Smooth muscle cell of the umbilical artery (primary cell): ENCODE results near the gene FAHD2B. TPM values are rescaled to one million over a fixed set of nuclear protein-coding genes. Genes with fewer than 3 reads are reported as not detected.

Experiments
- total RNA-seq: library from RNA; depleted of rRNA; stranded (reverse); fragments of >200 nt; gene quantifications from 2 replicates; pipeline ENCODE4 v1.2.3, GENCODE V29; 2014

FAHD2B gene
- total RNA-seq = 6.0 and 9.8 TPM in 2 replicates

GRCh38 chr2:97094772-97095611 lies at the start of gene FAHD2B:
Gene FAHD2B (minus strand): TSS chr2:97094882. CDS start chr2:97091706, 3,176 bp downstream.

DNA sequence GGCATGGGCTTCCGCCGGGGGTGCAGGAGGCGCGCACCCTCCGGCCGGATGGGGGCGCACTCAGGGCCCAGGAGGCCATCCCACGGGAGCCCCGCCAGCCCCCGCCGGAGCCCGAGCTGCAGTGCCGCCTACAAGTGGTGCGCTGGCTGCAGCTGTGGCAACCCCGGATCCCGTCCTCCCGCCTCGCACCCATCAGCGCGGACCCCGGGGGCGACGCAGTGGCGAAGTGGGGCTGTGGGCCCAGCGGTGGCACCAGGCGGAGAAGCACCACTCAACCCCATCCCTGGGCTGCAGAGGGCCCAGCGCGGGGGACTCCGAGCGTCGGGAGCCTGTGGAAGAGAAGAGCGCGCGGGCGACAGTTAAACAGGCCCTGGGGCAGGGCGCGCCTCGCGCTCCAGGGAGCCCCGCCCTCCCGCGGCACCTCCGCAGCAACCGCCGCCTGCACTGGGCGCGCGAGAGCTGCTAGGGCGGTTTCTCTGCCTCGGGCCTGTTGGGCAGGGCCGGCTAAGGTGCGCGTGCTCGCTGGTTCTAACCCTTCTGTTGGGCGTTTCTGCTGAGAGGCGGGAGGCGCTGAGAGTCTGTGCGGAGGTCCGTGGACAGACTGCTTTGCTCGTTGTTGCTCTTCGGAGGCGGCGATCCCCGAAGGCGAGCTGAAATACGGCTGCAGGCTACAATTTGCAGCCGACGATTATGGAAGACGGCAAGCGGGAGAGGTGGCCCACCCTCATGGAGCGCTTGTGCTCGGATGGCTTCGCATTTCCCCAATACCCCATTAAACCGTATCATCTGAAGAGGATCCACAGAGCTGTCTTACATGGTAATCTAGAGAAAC lies 18.6 kb upstream of the FAHD2B start, which contains the start of gene ANKRD36:
Gene ANKRD36, plus strand, starts transcription at position 104 of the 832 bp plus-strand sequence. Its CDS starts 587 bp downstream, at position 691.

Other genes with a start within 250 kb of the FAHD2B start
- gene ANKRD39, start 236.9 kb downstream of the FAHD2B start, total RNA-seq = 4.2 and 6.8 TPM in 2 replicates
- 31.2 and 34.1 TPM in 2 replicates for gene SEMA4C, start 224.8 kb downstream of the FAHD2B start, total RNA-seq
- not detected in 2 replicates for gene FAM178B, start 108.3 kb downstream of the FAHD2B start, total RNA-seq
- 22.6 and 48.8 TPM in 2 replicates for gene ANKRD36, start 18.3 kb upstream of the FAHD2B start, total RNA-seq